GM23248 (cell line): ENCODE results near the gene ELMO1.

ENCODE experiments used
- EZH2 ChIP-seq: fragments of 200-600 bp; sonication (generic); IDR thresholded peaks from 2 replicates; pipeline ENCODE4 v1.6.1; 2018; ENCODE audit warnings: antibody characterized with exemption, mild to moderate bottlenecking; ENCODE audit not compliant: insufficient read depth, poor library complexity, severe bottlenecking
- EZH2phosphoT487 ChIP-seq: fragments of 200-600 bp; sonication (generic); IDR thresholded peaks from 2 replicates; pipeline ENCODE4 v1.6.1; 2018; ENCODE audit warnings: antibody characterized with exemption, moderate library complexity, mild to moderate bottlenecking, low read depth; ENCODE audit not compliant: insufficient read depth

DNA sequence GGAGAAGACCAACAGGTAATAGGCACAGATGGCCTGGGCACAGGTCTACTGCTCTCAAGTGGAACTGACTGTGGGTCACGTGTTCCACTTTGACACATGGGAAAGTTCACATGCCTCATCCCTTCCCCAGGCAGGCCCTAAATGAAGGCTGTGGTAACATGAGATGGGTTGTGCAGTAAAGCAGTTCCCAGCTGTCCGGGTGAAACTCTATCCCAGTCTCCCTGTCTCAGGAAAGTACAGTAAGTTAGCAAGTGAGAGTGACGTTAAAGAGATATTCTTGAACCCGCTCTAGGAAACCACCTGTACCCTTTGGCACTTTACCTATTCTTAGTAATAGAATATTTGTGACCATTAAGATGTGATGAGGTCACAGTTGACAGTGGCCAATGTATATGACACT is 380.6 kb downstream of the ELMO1 start:
- TF ChIP-seq EZH2 (no peak), EZH2phosphoT487 (no peak)
